D721Med (cell line): ENCODE results near the gene KSR1.
"Not testable (repeated sequence)": the region's sequence is repeated elsewhere in the genome, so short reads cannot be mapped to it uniquely, and the experiment has no call there.

ENCODE experiments used
- DNase-seq: peaks from one replicate; pipeline ENCODE4 v3.0.0; 2011; ENCODE audit warnings: low spot score; ENCODE audit not compliant: insufficient read length
- FAIRE-seq: peaks from 2 replicates; lab custom pipeline; 2011; peaks lifted over from hg19 to GRCh38; lab: Jason Lieb, UNC
- CTCF ChIP-seq: IDR thresholded peaks from 2 replicates; pipeline ENCODE4 v1.5.1; 2012; ENCODE audit warnings: mild to moderate bottlenecking, control low read depth; ENCODE audit not compliant: insufficient read depth; ENCODE audit errors: missing control alignments

The KSR1 gene

GRCh38 chr17:27631897-27632725 is 175.9 kb downstream of the KSR1 start:
- FAIRE-seq, result no peak
- no peak for TF ChIP-seq CTCF
- DNase-seq, result no peak

- not testable (repeated sequence) for FAIRE-seq, DNase-seq
Observed at GRCh38 chr17:27632766-27633165, 176.5 kb downstream of the KSR1 start.

DNA sequence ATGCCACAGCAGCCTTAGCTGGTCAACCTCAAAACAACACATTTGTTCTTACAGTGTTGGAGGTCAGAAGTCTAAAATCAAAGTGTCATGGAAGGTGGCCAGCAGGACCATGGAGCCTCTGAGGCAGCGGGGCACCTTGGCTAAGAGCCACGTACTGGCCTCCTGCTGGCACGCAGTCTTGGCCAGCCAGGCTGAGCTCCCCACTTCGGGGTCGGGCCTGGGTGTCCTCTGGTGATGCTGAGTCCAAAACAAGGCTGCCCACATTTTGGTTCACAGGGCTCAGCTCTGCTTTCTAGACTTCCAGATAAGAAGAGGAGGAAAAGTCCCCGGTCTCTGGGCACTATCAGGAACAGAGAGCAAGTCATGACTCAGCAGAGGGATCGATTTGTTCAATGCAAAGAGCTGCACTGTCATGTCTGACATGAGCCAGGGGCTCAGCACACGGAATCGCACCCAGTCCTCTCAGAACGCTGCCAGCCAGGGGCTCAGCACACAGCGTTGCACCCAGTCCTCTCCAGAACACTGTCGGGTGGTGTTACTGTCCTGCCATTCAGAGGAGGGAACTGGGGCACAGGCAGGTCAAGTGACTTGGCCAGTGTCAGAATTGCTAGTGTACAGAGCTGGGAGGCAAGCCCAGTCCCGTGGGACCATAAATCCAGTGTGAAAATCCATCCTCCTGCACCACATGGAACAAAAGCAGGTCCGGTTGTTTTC is 177.2 kb downstream of the KSR1 start:
- FAIRE-seq (no peak), DNase-seq (no peak)
- TF ChIP-seq CTCF, result no peak

- no peak for DNase-seq
- no peak for TF ChIP-seq CTCF
- no peak for FAIRE-seq
Observed at GRCh38 chr17:27634026-27634335, 177.7 kb downstream of the KSR1 start.

- no peak for TF ChIP-seq CTCF
- DNase-seq, result no peak
- no peak for FAIRE-seq
Observed at GRCh38 chr17:27634776-27635175, 178.5 kb downstream of the KSR1 start.

DNA sequence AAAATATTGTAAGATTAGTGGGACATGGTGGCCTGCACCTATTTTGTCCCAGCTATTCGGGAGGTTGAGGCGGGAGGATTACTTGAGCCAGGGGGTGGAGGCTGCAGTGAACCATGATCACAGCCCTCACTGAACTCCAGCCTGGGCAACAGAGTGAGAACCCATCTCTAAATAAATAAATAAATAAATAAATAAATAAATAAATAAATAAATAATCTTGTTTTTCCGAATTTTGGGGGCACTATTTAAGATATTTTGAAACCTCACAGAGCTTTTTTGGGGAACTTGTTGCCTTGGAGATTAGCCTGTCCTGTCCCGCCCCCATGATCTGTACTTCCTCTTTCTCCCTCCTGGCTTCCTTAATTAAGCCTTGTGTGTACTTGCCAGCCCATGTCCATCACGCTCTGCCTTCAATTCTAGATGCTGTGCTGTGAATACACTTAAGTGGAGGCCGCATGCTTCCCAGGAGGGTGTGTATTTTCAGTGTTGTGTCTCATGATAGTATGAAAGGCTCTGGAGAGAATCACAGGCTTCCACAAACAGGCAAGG is 179.1 kb downstream of the KSR1 start:
- no peak for TF ChIP-seq CTCF
- DNase-seq (no peak), FAIRE-seq (no peak)

DNA sequence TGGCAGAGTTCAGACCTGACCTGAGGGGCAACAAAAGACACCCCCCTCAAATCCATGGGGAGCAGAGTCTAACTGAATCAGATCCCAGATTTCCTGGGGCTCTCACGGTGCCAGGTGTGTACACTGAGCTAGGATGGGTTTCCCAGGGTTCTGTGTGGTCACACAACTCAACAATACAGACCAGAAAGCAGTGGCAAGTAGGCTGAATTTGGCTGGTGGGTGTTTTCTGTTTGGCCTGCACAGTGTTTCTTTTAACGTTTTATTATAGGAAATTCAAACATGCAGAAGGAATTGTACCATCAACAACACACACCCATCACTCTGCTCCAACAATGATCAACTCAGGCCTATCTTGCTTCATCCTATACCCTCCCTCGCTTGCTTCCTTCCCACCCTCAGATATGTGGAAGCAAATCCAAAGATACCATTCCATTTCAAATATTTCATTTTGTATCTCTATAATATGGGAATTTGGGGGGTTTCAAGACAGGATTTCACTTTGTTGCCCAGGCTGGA is 179.8 kb downstream of the KSR1 start:
- FAIRE-seq, DNase-seq: not testable (repeated sequence)

DNA sequence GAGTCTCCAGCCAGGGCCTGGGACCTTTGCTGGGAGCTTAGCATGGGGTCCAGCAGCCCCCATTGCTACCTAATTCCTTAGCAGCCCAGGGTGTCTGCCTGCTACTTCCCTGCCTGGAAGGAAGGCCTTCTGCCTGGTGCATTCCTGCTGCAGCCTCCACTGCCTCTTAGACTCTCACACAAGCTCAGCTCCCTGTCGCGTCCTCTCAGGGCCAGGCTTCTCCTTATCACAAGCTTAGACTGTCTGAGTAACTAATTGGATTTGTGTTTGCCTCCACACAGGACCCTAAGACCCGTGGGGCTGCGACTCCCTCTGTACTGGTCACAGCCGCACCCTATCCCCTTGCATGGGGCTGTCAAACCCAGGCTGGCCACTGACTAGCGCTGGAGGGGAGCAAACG is 181.6 kb downstream of the KSR1 start:
- DNase-seq, FAIRE-seq: not testable (repeated sequence)

GRCh38 chr17:27638415-27638914 is 182.2 kb downstream of the KSR1 start:
- FAIRE-seq, DNase-seq: not testable (repeated sequence)
